Mucosa of descending colon (tissue), 3 donors: ENCODE results near the gene CORO7. TPM values are rescaled to one million over a fixed set of nuclear protein-coding genes. Genes with fewer than 3 reads are reported as not detected.

ENCODE experiments used
- ATAC-seq: fragments of 200-7000 bp; cut with Tn5 transposase; one replicate; pipeline ENCODE4 v1.9.1; 2020; ENCODE audit warnings: mild to moderate bottlenecking, moderate library complexity
- DNase-seq, 3 donors: peaks; one replicate each; pipeline ENCODE4 v3.0.0-alpha.2; 2020
- H3K36me3 ChIP-seq: fragments of 200-600 bp; one replicate; pipeline ENCODE4 v1.8.0; 2021; ENCODE audit warnings: low read depth, mild to moderate bottlenecking
- H3K4me1 ChIP-seq: fragments of 200-600 bp; one replicate; pipeline ENCODE4 v1.8.0; 2021; ENCODE audit warnings: low read depth, mild to moderate bottlenecking
- H3K4me3 ChIP-seq: fragments of 200-600 bp; one replicate; pipeline ENCODE4 v1.8.0; 2021; ENCODE audit warnings: mild to moderate bottlenecking
- H3K9me3 ChIP-seq: fragments of 200-600 bp; one replicate; pipeline ENCODE4 v1.8.0; 2021; ENCODE audit warnings: mild to moderate bottlenecking
- CTCF ChIP-seq: fragments of 200-600 bp; IDR thresholded peaks from one replicate; pipeline ENCODE4 v1.8.0; 2022; ENCODE audit warnings: antibody characterized with exemption, mild to moderate bottlenecking
- intact Hi-C, 2 donors: fragments of 100-400 bp; cut with DNase I in 1 of 2; cut with micrococcal nuclease in 1 of 2; formaldehyde crosslinking; loops; one replicate each; pipeline versions ENCODE4 v1.11.0 to v1.11.1; 2022; cut with DNase I, micrococcal nuclease
- total RNA-seq, 3 donors: library from RNA; stranded (reverse); fragmentation: NEBNext Ultra II Directional in 2 of 3; extraction: Animal tissue kit (Norgen Biotek cat#: 25700) in 2 of 3; gene quantifications; one replicate each; pipeline versions ENCODE4 v1.2.1 to v1.2.4, GENCODE V29; 2021 to 2023
- donor health status: DM: no; HTN: no; CAD: no; lungs with moderate emphysema.
- donor health status: DM: no; HTN: no; CAD: no.
- donor health status: DM: no; HTN: yes; CAD: no.

The CORO7 gene
- total RNA-seq, 3 donors from 2014 or later, result 40.0 to 61.2 (median 49.1) TPM

GRCh38 chr16:4371357-4372000, 44.9 kb downstream of the CORO7 start, which contains the start of gene VASN:
VASN (plus strand) TSS chr16:4371848; CDS start chr16:4380878, 9,030 bp downstream.
- intact Hi-C loops, result no loop called here
- H3K36me3 ChIP-seq, result no peaks in the 10 kb centered on the region
- DNase-seq, result peak; percentile 81 to 84 (median 83)
- TF ChIP-seq CTCF, result no peak
- no peaks in the 10 kb centered on the region for H3K9me3 ChIP-seq
- H3K4me3 ChIP-seq, result peak within 1 kb of the TSS; percentile 28
- peak; percentile 85 for ATAC-seq
- H3K4me1 ChIP-seq, result peaks cover 9% of the 10 kb centered on the region

GRCh38 chr16:4370570-4371356, 45.6 kb downstream of the CORO7 start:
- peak; percentile 61 to 82 (median 61) for DNase-seq
- H3K4me3 ChIP-seq, result no peak overlapping the region
- H3K9me3 ChIP-seq, result no peaks in the 10 kb centered on the region
- intact Hi-C loops, result no loop called here
- peak; percentile 26 for ATAC-seq
- no peak for TF ChIP-seq CTCF
- H3K4me1 ChIP-seq, result peaks cover 9% of the 10 kb centered on the region
- H3K36me3 ChIP-seq, result no peaks in the 10 kb centered on the region

- Histone ChIP-seq H3K4me3 (no peak overlapping the region), H3K9me3 (no peaks in the 10 kb centered on the region), H3K36me3 (no peaks in the 10 kb centered on the region), H3K4me1 (peaks cover 9% of the 10 kb centered on the region)
- no peak for ATAC-seq
- no peak for DNase-seq
- intact Hi-C loops, result no loop called here
- no peak for TF ChIP-seq CTCF
Measured at GRCh38 chr16:4370151-4370550, 46.2 kb downstream of the CORO7 start.

GRCh38 chr16:4369007-4369733, 47.2 kb downstream of the CORO7 start:
- Histone ChIP-seq H3K9me3 (no peaks in the 10 kb centered on the region), H3K36me3 (no peaks in the 10 kb centered on the region), H3K4me1 (peaks cover 9% of the 10 kb centered on the region), H3K4me3 (no peak overlapping the region)
- TF ChIP-seq CTCF, result no peak
- ATAC-seq, result no peak
- intact Hi-C loops, result no loop called here
- no peak for DNase-seq

- Histone ChIP-seq H3K9me3 (no peaks in the 10 kb centered on the region), H3K36me3 (peaks cover under 1% of the 10 kb centered on the region), H3K4me3 (no peak overlapping the region), H3K4me1 (peaks cover 4% of the 10 kb centered on the region)
- ATAC-seq (no peak), DNase-seq (no peak)
- intact Hi-C loops, result no loop called here
- no peak for TF ChIP-seq CTCF
Measured at GRCh38 chr16:4367393-4367856, 49.0 kb downstream of the CORO7 start.
